Adrenal gland (tissue), 5 donors: ENCODE measurements around the gene NLK.
A peak's percentile ranks its signal among the peaks of the same experiment; 100 is the strongest.

Experiments used
- CTCF ChIP-seq, 6 experiments: fragments of 450-650 bp in 4 of 6; fragments of 200-600 bp in 2 of 6; sonication (generic) in 1 of 6; IDR thresholded peaks; 1 replicate in 5 of 6; 2 replicates in 1 of 6; pipeline versions ENCODE4 v1.5.1 to v1.8.0; 2016 to 2021; ENCODE audit warnings: antibody characterized with exemption in 6 of 6, mild to moderate bottlenecking in 2 of 6, moderate library complexity in 1 of 6
- POLR2A ChIP-seq, 2 donors: fragments of 450-650 bp; IDR thresholded peaks; one replicate each; pipeline ENCODE4 v1.6.1; 2017; ENCODE audit warnings: antibody characterized with exemption in 2 of 2, mild to moderate bottlenecking in 2 of 2, moderate library complexity in 1 of 2
- donor health status: DM: no; HTN: no; CAD: no.

DNA sequence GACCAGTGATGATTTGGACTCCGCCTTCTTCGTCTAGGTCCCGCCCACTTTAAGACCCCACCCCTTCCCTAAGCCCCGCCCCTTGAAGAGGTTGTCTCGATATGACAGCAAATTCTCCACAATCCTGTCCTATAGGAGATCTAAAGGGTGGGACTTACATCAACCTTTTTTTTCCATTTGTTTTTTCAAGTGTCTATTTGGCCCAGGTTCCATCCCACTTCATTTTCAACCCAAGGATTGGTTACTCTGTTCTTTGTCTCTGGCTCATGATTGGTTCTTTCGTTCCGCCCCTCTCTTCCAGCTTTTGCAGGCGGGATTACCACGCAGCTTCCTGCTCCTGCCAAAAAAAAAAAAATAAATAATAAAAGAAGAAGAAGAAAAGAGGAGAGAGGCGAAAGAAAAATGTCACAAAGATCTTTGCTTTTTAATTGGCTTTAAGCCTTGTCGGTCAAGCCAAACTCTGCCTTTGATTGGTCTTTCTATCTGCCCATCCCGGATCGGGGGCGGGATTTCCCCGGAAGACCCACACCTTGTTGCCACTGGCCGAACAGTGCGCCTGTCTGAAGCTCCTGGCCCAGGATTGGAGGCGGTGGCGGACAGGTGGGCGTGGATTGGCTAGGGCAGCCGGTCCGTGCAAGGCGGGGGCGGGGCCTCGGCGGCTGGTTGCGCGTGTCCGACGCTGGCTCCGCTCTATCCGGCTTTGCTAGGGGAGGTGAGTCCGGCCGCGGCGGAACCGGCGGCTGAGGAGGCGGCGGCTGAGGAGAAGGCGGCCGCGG lies 1.2 kb upstream of the NLK start:
- TF ChIP-seq CTCF (IDR thresholded peaks at IDR 0.05) = no peak
- peak in 1 of 2 donors; percentile 94 for TF ChIP-seq POLR2A (IDR thresholded peaks at IDR 0.05)
